CD4-positive, alpha-beta memory T cell (primary cell): ENCODE results near the gene TMPRSS11A. TPM values are rescaled to one million over a fixed set of nuclear protein-coding genes. Genes with fewer than 3 reads are reported as not detected.

Source experiments
- CTCF ChIA-PET: fragments of 350-600 bp; sonication (Branson Sonifier 250); formaldehyde crosslinking; loops from one replicate; lab custom pipeline; 2021; ENCODE audit warnings: inconsistent platforms; ENCODE audit not compliant: partially characterized antibody; lab: Charles Lee
- POLR2A ChIA-PET: fragments of 350-600 bp; sonication (Branson Sonifier 250); formaldehyde crosslinking; loops from one replicate; lab custom pipeline; 2021; ENCODE audit not compliant: partially characterized antibody; lab: Charles Lee
- DNase-seq, 5 donors: peaks; one replicate each; pipeline versions ENCODE4 v3.0.0 to v3.0.0-alpha.2; 2020 to 2022; ENCODE audit warnings: mixed read lengths in 1 of 5
- H3K27ac ChIP-seq: one replicate; pipeline ENCODE4 v1.7.0; 2013; ENCODE audit warnings: low read depth, low read length
- H3K27me3 ChIP-seq: 2 replicates; pipeline ENCODE4 v1.7.0; 2013; ENCODE audit warnings: mild to moderate bottlenecking, low read length, moderate library complexity; ENCODE audit not compliant: insufficient read depth
- H3K36me3 ChIP-seq: 2 replicates; pipeline ENCODE4 v1.7.0; 2013; ENCODE audit warnings: mild to moderate bottlenecking, low read length, moderate library complexity; ENCODE audit not compliant: insufficient read depth
- H3K4me1 ChIP-seq: 2 replicates; pipeline ENCODE4 v1.7.0; 2013; ENCODE audit warnings: mild to moderate bottlenecking, low read length, moderate library complexity; ENCODE audit not compliant: insufficient read depth
- H3K4me3 ChIP-seq, 2 donors: one replicate each; pipeline ENCODE4 v1.7.0; 2013; ENCODE audit warnings: low read length in 2 of 2, mild to moderate bottlenecking in 1 of 2
- H3K9me3 ChIP-seq, 2 donors: one replicate each; pipeline ENCODE4 v1.7.0; 2013; ENCODE audit warnings: low read length in 2 of 2, control low read depth in 1 of 2; ENCODE audit not compliant: control insufficient read depth in 1 of 2
- H3K27ac Mint-ChIP-seq, 7 donors: one replicate each; pipeline ENCODE4 v1.8.0; 2020 to 2021; ENCODE audit warnings: mixed read lengths in 7 of 7, mild to moderate bottlenecking in 6 of 7, inconsistent platforms in 3 of 7, moderate library complexity in 3 of 7
- H3K27me3 Mint-ChIP-seq, 2 donors: one replicate each; pipeline ENCODE4 v1.8.0; 2020 to 2021; ENCODE audit warnings: mixed read lengths in 2 of 2
- H3K36me3 Mint-ChIP-seq, 2 donors: one replicate each; pipeline ENCODE4 v1.8.0; 2020 to 2021; ENCODE audit warnings: mixed read lengths in 2 of 2, inconsistent platforms in 1 of 2, mild to moderate bottlenecking in 1 of 2
- H3K4me1 Mint-ChIP-seq, 4 donors: one replicate each; pipeline ENCODE4 v1.8.0; 2020 to 2021; ENCODE audit warnings: mixed read lengths in 4 of 4, mild to moderate bottlenecking in 1 of 4
- H3K4me3 Mint-ChIP-seq, 8 donors: one replicate each; pipeline ENCODE4 v1.8.0; 2020 to 2021; ENCODE audit warnings: mixed read lengths in 8 of 8, mild to moderate bottlenecking in 7 of 8, moderate library complexity in 6 of 8, inconsistent platforms in 3 of 8
- H3K9me3 Mint-ChIP-seq, 8 donors: one replicate each; pipeline ENCODE4 v1.8.0; 2020 to 2021; ENCODE audit warnings: mixed read lengths in 8 of 8, mild to moderate bottlenecking in 5 of 8, inconsistent platforms in 3 of 8, moderate library complexity in 1 of 8
- intact Hi-C: fragments of 100-400 bp; cut with micrococcal nuclease; formaldehyde crosslinking; loops from one replicate; pipeline ENCODE4 v1.15.1; 2023
- polyA plus RNA-seq, 2 donors: library from polyadenylated mRNA; unstranded; fragments of 300-500 nt; fragmentation: Illumina TruSeq; gene quantifications; one replicate each; pipeline ENCODE4 v1.2.3, GENCODE V29; 2021
- total RNA-seq, 2 experiments: library from RNA; stranded (reverse); gene quantifications; one replicate each; pipeline ENCODE4 v1.2.3, GENCODE V29; 2021

TMPRSS11A gene
- total and polyA plus RNA-seq, 4 experiments from 2014 or later, result not detected

- Mint-ChIP-seq H3K9me3 (peaks cover 0 to 7% (median 0%) of the 10 kb centered on the region in 8 donors), H3K27me3 (peaks cover 12 to 14% of the 10 kb centered on the region in 2 donors), H3K4me3 (no peak overlapping the region), H3K4me1 (no peaks in the 10 kb centered on the region), H3K36me3 (no peaks in the 10 kb centered on the region), H3K27ac (no peak overlapping the region)
- H3K4me1 ChIP-seq, result no peaks in the 10 kb centered on the region
- no peak overlapping the region for H3K4me3 ChIP-seq
- CTCF ChIA-PET, result interaction anchor here (1.3 kb wide), 1 partner anchor 358 kb away, joined by 3 read pairs; no protein-coding TSS in a partner anchor
- no peak overlapping the region for H3K27ac ChIP-seq
- intact Hi-C loops, result no loop called here
- no peak for DNase-seq
- no peaks in the 10 kb centered on the region for H3K36me3 ChIP-seq
- H3K9me3 ChIP-seq, result no peaks in the 10 kb centered on the region
- POLR2A ChIA-PET, result no interaction called here
- H3K27me3 ChIP-seq, result no peaks in the 10 kb centered on the region
Observed at GRCh38 chr4:67907650-67908049, 55.6 kb downstream of the TMPRSS11A start.

GRCh38 chr4:67899096-67899495 is 64.2 kb downstream of the TMPRSS11A start:
- CTCF ChIA-PET, result no interaction called here
- H3K36me3 Mint-ChIP-seq, result no peaks in the 10 kb centered on the region
- no peaks in the 10 kb centered on the region for H3K27me3 Mint-ChIP-seq
- Histone ChIP-seq H3K36me3 (no peaks in the 10 kb centered on the region), H3K27ac (no peak overlapping the region), H3K9me3 (no peaks in the 10 kb centered on the region), H3K4me3 (no peak overlapping the region), H3K27me3 (no peaks in the 10 kb centered on the region), H3K4me1 (no peaks in the 10 kb centered on the region)
- H3K27ac Mint-ChIP-seq, result no peak overlapping the region
- peaks cover 0 to 2% (median 0%) of the 10 kb centered on the region in 4 donors for H3K4me1 Mint-ChIP-seq
- H3K4me3 Mint-ChIP-seq, result no peak overlapping the region
- H3K9me3 Mint-ChIP-seq, result peaks cover 0 to 3% (median 0%) of the 10 kb centered on the region in 8 donors
- intact Hi-C loops, result no loop called here
- DNase-seq, result no peak
- POLR2A ChIA-PET, result no interaction called here

GRCh38 chr4:67897686-67898085 is 65.6 kb downstream of the TMPRSS11A start:
- H3K27ac Mint-ChIP-seq, result no peak overlapping the region
- intact Hi-C loops, result no loop called here
- no peaks in the 10 kb centered on the region for H3K36me3 Mint-ChIP-seq
- Histone ChIP-seq H3K27ac (no peak overlapping the region), H3K27me3 (no peaks in the 10 kb centered on the region), H3K4me1 (no peaks in the 10 kb centered on the region), H3K4me3 (no peak overlapping the region), H3K36me3 (no peaks in the 10 kb centered on the region), H3K9me3 (no peaks in the 10 kb centered on the region)
- no peak overlapping the region for H3K4me3 Mint-ChIP-seq
- H3K27me3 Mint-ChIP-seq, result peaks cover 0 to 1% of the 10 kb centered on the region in 2 donors
- CTCF ChIA-PET, result interaction anchor here (1.0 kb wide), 1 partner anchor 11 kb away, joined by 3 read pairs; no protein-coding TSS in a partner anchor
- no peak for DNase-seq
- peaks cover 0 to 2% (median 0%) of the 10 kb centered on the region in 4 donors for H3K4me1 Mint-ChIP-seq
- POLR2A ChIA-PET, result no interaction called here
- H3K9me3 Mint-ChIP-seq, result peaks cover 0 to 3% (median 0%) of the 10 kb centered on the region in 8 donors

- DNase-seq, result peak in 1 of 5 donors; percentile 24
- no peak overlapping the region for H3K27ac Mint-ChIP-seq
- Histone ChIP-seq H3K9me3 (no peaks in the 10 kb centered on the region), H3K27ac (no peak overlapping the region), H3K27me3 (no peaks in the 10 kb centered on the region), H3K4me1 (no peaks in the 10 kb centered on the region), H3K36me3 (no peaks in the 10 kb centered on the region), H3K4me3 (no peak overlapping the region)
- H3K27me3 Mint-ChIP-seq, result peaks cover 0 to 1% of the 10 kb centered on the region in 2 donors
- H3K4me3 Mint-ChIP-seq, result no peak overlapping the region
- intact Hi-C loops, result no loop called here
- peaks cover 0 to 3% (median 0%) of the 10 kb centered on the region in 8 donors for H3K9me3 Mint-ChIP-seq
- no peaks in the 10 kb centered on the region for H3K36me3 Mint-ChIP-seq
- POLR2A ChIA-PET, result no interaction called here
- peaks cover 0 to 2% (median 0%) of the 10 kb centered on the region in 4 donors for H3K4me1 Mint-ChIP-seq
- CTCF ChIA-PET, result no interaction called here
Observed at GRCh38 chr4:67896421-67897065, 66.8 kb downstream of the TMPRSS11A start.

GRCh38 chr4:67894659-67895058 is 68.6 kb downstream of the TMPRSS11A start:
- no peak overlapping the region for H3K4me3 ChIP-seq
- no peaks in the 10 kb centered on the region for H3K27me3 ChIP-seq
- H3K9me3 Mint-ChIP-seq, result peaks cover 0 to 6% (median 1%) of the 10 kb centered on the region in 8 donors
- no peaks in the 10 kb centered on the region for H3K36me3 Mint-ChIP-seq
- H3K4me3 Mint-ChIP-seq, result no peak overlapping the region
- H3K4me1 ChIP-seq, result no peaks in the 10 kb centered on the region
- ChIA-PET CTCF (no interaction called here), POLR2A (no interaction called here)
- H3K27me3 Mint-ChIP-seq, result peaks cover 0 to 1% of the 10 kb centered on the region in 2 donors
- no peaks in the 10 kb centered on the region for H3K9me3 ChIP-seq
- peaks cover 0 to 2% (median 0%) of the 10 kb centered on the region in 4 donors for H3K4me1 Mint-ChIP-seq
- no peak overlapping the region for H3K27ac ChIP-seq
- intact Hi-C loops, result no loop called here
- no peak for DNase-seq
- H3K27ac Mint-ChIP-seq, result no peak overlapping the region
- H3K36me3 ChIP-seq, result no peaks in the 10 kb centered on the region

GRCh38 chr4:67892905-67893304 is 70.4 kb downstream of the TMPRSS11A start:
- CTCF ChIA-PET, result interaction anchor here (1.0 kb wide), 1 partner anchor 17 kb away, joined by 3 read pairs; no protein-coding TSS in a partner anchor
- Mint-ChIP-seq H3K4me3 (no peak overlapping the region), H3K27me3 (peaks cover 0 to 1% of the 10 kb centered on the region in 2 donors), H3K9me3 (peaks cover 0 to 6% (median 1%) of the 10 kb centered on the region in 8 donors), H3K36me3 (no peaks in the 10 kb centered on the region), H3K4me1 (peaks cover 0 to 2% (median 0%) of the 10 kb centered on the region in 4 donors), H3K27ac (no peak overlapping the region)
- Histone ChIP-seq H3K4me3 (no peak overlapping the region), H3K27ac (no peak overlapping the region), H3K27me3 (no peaks in the 10 kb centered on the region), H3K36me3 (no peaks in the 10 kb centered on the region), H3K9me3 (no peaks in the 10 kb centered on the region), H3K4me1 (no peaks in the 10 kb centered on the region)
- POLR2A ChIA-PET, result no interaction called here
- no peak for DNase-seq
- intact Hi-C loops, result no loop called here

GRCh38 chr4:67892253-67892652 is 71.0 kb downstream of the TMPRSS11A start:
- CTCF ChIA-PET, result interaction anchor here (1.0 kb wide), 1 partner anchor 17 kb away, joined by 3 read pairs; no protein-coding TSS in a partner anchor
- intact Hi-C loops, result no loop called here

More at GRCh38 chr4:67892253-67892652, 71.0 kb downstream of the TMPRSS11A start:
- Mint-ChIP-seq H3K9me3 (peaks cover 0 to 6% (median 1%) of the 10 kb centered on the region in 8 donors), H3K27ac (no peak overlapping the region), H3K36me3 (no peaks in the 10 kb centered on the region), H3K27me3 (peaks cover 0 to 1% of the 10 kb centered on the region in 2 donors), H3K4me3 (no peak overlapping the region), H3K4me1 (peaks cover 0 to 2% (median 0%) of the 10 kb centered on the region in 4 donors)
- POLR2A ChIA-PET, result no interaction called here
- H3K4me1 ChIP-seq, result no peaks in the 10 kb centered on the region
- no peak for DNase-seq
- no peak overlapping the region for H3K27ac ChIP-seq
- no peaks in the 10 kb centered on the region for H3K9me3 ChIP-seq
- H3K4me3 ChIP-seq, result no peak overlapping the region
- H3K36me3 ChIP-seq, result no peaks in the 10 kb centered on the region
- no peaks in the 10 kb centered on the region for H3K27me3 ChIP-seq
